GM12891 (cell line): ENCODE results near the gene HOXC12. TPM values are rescaled to one million over a fixed set of nuclear protein-coding genes. Genes with fewer than 3 reads are reported as not detected.

Experiments
- DNase-seq: peaks from one replicate; pipeline ENCODE4 v3.0.0; 2011; ENCODE audit warnings: low spot score; ENCODE audit not compliant: insufficient read length
- FAIRE-seq: peaks from 2 replicates; lab custom pipeline; 2011; peaks lifted over from hg19 to GRCh38; lab: Jason Lieb, UNC
- PAX5 ChIP-seq: IDR thresholded peaks from 2 replicates; pipeline ENCODE4 v1.6.1; 2011; ENCODE audit warnings: low read length, moderate library complexity, mild to moderate bottlenecking; ENCODE audit not compliant: insufficient read depth, severe bottlenecking
- POLR2A ChIP-seq: IDR thresholded peaks from 2 replicates; pipeline ENCODE4 v1.6.1; 2011; ENCODE audit warnings: low read depth, low read length, control low read depth
- POLR2AphosphoS5 ChIP-seq: IDR thresholded peaks from 2 replicates; pipeline ENCODE4 v1.6.1; 2011; ENCODE audit warnings: low read depth, low read length, control low read depth
- POU2F2 ChIP-seq: IDR thresholded peaks from 2 replicates; pipeline ENCODE4 v1.6.1; 2011; ENCODE audit warnings: low read depth, mild to moderate bottlenecking, control low read depth, low read length, moderate library complexity
- SPI1 ChIP-seq: IDR thresholded peaks from 2 replicates; pipeline ENCODE4 v1.6.1; 2011; ENCODE audit warnings: low read depth, low read length, control low read depth
- TAF1 ChIP-seq: IDR thresholded peaks from 2 replicates; pipeline ENCODE4 v1.6.1; 2011; ENCODE audit warnings: low read depth, low read length, control low read depth
- polyA plus RNA-seq: library from polyadenylated mRNA; unstranded; fragments of >200 nt; gene quantifications from one replicate; pipeline ENCODE4 v1.2.1, GENCODE V29; 2012; ENCODE audit warnings: low read depth, missing spikeins, inconsistent platforms; ENCODE audit not compliant: missing spikeins

Gene HOXC12
- polyA plus RNA-seq: not detected

- FAIRE-seq (no peak), DNase-seq (no peak)
- TF ChIP-seq TAF1 (no peak), POLR2A (no peak), POLR2AphosphoS5 (no peak), SPI1 (no peak), PAX5 (no peak), POU2F2 (no peak)
Measured at GRCh38 chr12:53954694-53955035, at the start of gene HOXC12. Gene HOXC12, plus strand, starts transcription at chr12:53954903. Its CDS starts 27 bp downstream, at chr12:53954930.

GRCh38 chr12:53907103-53907502, 47.6 kb upstream of the HOXC12 start:
- DNase-seq: no peak
- TF ChIP-seq TAF1 (no peak), POLR2A (no peak), PAX5 (no peak), POLR2AphosphoS5 (no peak)
- no peak for FAIRE-seq

- DNase-seq (no peak), FAIRE-seq (no peak)
- TF ChIP-seq POU2F2: no peak
- no peak for TF ChIP-seq POLR2A
- TF ChIP-seq SPI1: no peak
- no peak for TF ChIP-seq PAX5
- TF ChIP-seq TAF1: no peak
- TF ChIP-seq POLR2AphosphoS5: no peak
Measured at GRCh38 chr12:53916788-53917655, 37.7 kb upstream of the HOXC12 start.

GRCh38 chr12:53924521-53925405, 29.9 kb upstream of the HOXC12 start:
- no peak for DNase-seq
- TF ChIP-seq POU2F2: no peak
- no peak for TF ChIP-seq POLR2A
- TF ChIP-seq SPI1: no peak
- TF ChIP-seq POLR2AphosphoS5: no peak
- TF ChIP-seq PAX5: no peak
- TF ChIP-seq TAF1: no peak
- FAIRE-seq: no peak

GRCh38 chr12:53927220-53928029, 27.3 kb upstream of the HOXC12 start:
- no peak for FAIRE-seq
- no peak for TF ChIP-seq TAF1
- no peak for TF ChIP-seq SPI1
- no peak for DNase-seq

- DNase-seq (no peak), FAIRE-seq (no peak)
- no peak for TF ChIP-seq POLR2A
- no peak for TF ChIP-seq PAX5
- TF ChIP-seq TAF1: no peak
- no peak for TF ChIP-seq POU2F2
- TF ChIP-seq POLR2AphosphoS5: no peak
- TF ChIP-seq SPI1: no peak
Measured at GRCh38 chr12:53928054-53928835, 26.5 kb upstream of the HOXC12 start.

GRCh38 chr12:53929527-53929926, 25.2 kb upstream of the HOXC12 start:
- FAIRE-seq (no peak), DNase-seq (no peak)
- TF ChIP-seq POU2F2 (no peak), POLR2AphosphoS5 (no peak), POLR2A (no peak), PAX5 (no peak), TAF1 (no peak), SPI1 (no peak)

GRCh38 chr12:53930591-53931255, 24.0 kb upstream of the HOXC12 start:
- DNase-seq (no peak), FAIRE-seq (no peak)
- TF ChIP-seq PAX5 (no peak), SPI1 (no peak), TAF1 (no peak)
